Stimulated activated CD4-positive, alpha-beta T cell treated with anti-CD3 and anti-CD28 coated beads, Interleukin-2, amount 100 ng/mL, for 24 hours (primary cell): ENCODE results near the gene SCN1B.

Source experiments
- DNase-seq, 2 donors: peaks; one replicate each; pipeline ENCODE4 v3.0.0-alpha.2; 2020

Gene SCN1B

GRCh38 chr19:35056513-35057063, 26.3 kb downstream of the SCN1B start:
- no peak for DNase-seq

- no peak for DNase-seq
These were observed 28.1 kb downstream of the SCN1B start for GRCh38 chr19:35058370-35058769.

- DNase-seq: no peak
These were observed 28.9 kb downstream of the SCN1B start for GRCh38 chr19:35059006-35059798.

- no peak for DNase-seq
These were observed 29.5 kb downstream of the SCN1B start for GRCh38 chr19:35059799-35060091.

- no peak for DNase-seq
These were observed 30.0 kb downstream of the SCN1B start for GRCh38 chr19:35060160-35060855.

- no peak for DNase-seq
These were observed 31.5 kb downstream of the SCN1B start for GRCh38 chr19:35061583-35062373.

GRCh38 chr19:35062942-35063341, 32.7 kb downstream of the SCN1B start:
- DNase-seq: no peak

GRCh38 chr19:35063940-35064818, 33.9 kb downstream of the SCN1B start:
- peak in 1 of 2 donors; percentile 30 for DNase-seq

GRCh38 chr19:35065574-35065973, 35.3 kb downstream of the SCN1B start:
- DNase-seq: no peak

- DNase-seq: no peak
These were observed 35.9 kb downstream of the SCN1B start for GRCh38 chr19:35066121-35066520.

GRCh38 chr19:35066691-35067563, 36.7 kb downstream of the SCN1B start:
- peak; percentile 95 to 97 for DNase-seq

GRCh38 chr19:35068941-35069634, 38.8 kb downstream of the SCN1B start:
- no peak for DNase-seq

GRCh38 chr19:35069696-35070095, 39.4 kb downstream of the SCN1B start:
- no peak for DNase-seq

- no peak for DNase-seq
These were observed 40.2 kb downstream of the SCN1B start for GRCh38 chr19:35070471-35070870.

GRCh38 chr19:35073516-35073915, 43.2 kb downstream of the SCN1B start:
- no peak for DNase-seq

GRCh38 chr19:35073941-35074340, 43.7 kb downstream of the SCN1B start:
- DNase-seq: no peak

- DNase-seq: no peak
These were observed 44.3 kb downstream of the SCN1B start for GRCh38 chr19:35074426-35075201.

- no peak for DNase-seq
These were observed 45.1 kb downstream of the SCN1B start for GRCh38 chr19:35075202-35076025.

- DNase-seq: no peak
These were observed 45.7 kb downstream of the SCN1B start for GRCh38 chr19:35076026-35076370.
